Epidermal melanocyte (primary cell): Measurements from ENCODE around the gene NQO2.
"Not testable (repeated sequence)": the region's sequence is repeated elsewhere in the genome, so short reads cannot be mapped to it uniquely, and the experiment has no call there.

Experiments
- DNase-seq: peaks from one replicate; pipeline ENCODE4 v3.0.0; 2011; ENCODE audit warnings: low spot score; ENCODE audit not compliant: insufficient read length

Gene NQO2

DNA sequence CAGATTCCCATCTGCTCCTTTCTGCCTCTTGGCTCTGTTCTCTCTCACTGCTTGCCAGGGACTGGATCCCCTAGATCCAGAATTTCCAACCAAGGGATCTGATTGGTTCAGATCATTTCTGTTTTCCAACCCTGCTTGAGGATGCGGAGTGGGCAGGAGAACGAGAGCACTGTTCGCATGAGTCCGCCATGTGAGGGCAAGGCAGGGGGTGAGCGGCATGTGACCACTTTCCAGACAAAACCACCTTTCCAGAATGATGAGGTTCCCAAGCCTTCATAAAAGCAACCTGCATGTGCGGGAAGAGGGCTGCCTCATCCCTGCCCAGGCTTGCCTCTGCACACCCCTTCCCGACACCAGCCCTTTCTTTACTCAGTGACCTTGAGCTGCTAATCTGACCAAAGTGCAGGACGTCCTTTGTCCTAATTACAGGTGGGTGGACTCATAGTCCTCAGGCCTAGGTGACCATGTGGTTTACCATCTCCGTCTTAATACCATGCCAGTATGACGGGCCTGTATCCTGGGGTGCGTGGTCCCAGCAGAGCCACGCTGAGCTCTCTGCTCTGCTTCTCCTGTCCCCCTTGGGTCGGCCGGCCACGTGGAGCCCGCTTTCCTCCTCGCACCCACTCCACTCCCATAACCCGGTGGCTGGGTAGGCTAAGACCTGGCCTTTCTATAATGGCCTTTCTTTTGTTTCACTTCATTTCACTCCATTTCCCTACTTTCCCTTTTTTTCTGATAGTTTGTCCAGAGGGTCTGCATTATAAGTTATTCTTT is 14.4 kb downstream of the NQO2 start:
- DNase-seq = no peak

DNA sequence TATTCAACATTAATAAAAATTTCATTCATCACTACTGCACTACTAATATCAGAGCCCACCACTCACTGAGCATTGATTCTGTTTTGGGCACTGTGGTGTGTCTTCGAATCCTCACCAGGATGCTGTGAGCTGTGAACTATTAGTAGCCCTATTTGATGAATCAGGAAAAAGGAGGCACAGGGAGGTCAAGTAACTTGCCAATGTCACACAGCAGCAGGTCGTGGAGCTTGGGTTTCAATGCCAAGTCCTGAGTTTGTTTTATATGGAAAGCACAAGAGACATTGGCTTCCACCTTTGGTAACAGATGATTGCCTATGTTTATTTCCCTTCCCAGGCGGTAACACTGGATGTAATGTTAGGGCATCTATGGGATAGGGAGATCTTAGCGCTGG is 15.0 kb downstream of the NQO2 start:
- no peak for DNase-seq

DNA sequence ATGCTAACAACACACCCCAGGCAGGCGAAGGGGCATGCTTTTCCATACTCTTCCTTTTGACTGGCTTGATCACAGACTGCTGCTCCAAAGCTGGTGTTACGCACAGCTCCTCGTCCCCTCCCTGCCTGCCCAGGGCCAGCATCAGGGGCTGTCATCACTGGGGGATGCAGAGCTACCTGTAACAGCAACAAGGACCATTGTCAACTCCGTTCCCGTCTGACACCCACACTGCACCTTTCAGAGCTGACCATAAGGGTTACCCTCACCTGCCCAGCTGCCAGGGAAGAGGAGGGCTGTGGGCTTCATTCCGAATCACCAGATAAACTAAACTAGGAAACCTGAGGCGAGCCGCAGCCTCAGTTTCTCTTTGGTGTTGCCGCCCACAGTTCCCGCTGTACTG is 15.4 kb downstream of the NQO2 start:
- DNase-seq = no peak

DNA sequence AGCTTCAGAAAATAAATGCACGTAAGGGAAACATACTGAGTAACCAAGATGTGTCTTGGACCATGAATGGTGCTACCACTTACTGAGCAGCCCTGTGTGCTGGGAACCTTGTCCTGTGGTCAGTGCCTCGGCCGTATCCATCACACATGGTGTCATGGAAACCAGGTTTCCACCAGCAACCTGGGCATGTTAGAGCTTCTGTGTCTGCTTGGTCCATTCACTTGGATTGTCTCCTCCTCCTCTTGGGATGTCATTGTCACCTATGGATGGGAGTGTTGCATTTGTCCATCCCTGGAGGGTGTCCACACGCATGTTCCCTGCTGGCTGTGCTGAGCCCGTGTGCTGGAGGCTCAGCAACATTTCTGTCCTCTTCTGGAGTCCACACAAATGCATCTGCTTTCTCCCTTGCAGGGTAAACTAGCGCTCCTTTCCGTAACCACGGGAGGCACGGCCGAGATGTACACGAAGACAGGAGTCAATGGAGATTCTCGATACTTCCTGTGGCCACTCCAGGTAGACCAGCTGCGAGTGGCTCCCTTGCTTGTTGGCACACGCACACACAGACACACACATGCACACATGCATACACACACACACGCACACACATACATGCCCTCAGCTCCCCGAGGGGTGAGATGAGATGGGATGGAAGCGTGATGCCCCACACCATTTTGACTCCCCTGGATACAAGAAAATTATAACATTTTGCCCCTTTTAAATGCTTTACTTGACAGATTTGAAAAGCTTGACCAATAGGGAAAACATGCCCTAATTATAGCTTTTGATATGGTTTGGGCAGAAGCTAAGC is 17.0 kb downstream of the NQO2 start:
- DNase-seq = no peak

DNA sequence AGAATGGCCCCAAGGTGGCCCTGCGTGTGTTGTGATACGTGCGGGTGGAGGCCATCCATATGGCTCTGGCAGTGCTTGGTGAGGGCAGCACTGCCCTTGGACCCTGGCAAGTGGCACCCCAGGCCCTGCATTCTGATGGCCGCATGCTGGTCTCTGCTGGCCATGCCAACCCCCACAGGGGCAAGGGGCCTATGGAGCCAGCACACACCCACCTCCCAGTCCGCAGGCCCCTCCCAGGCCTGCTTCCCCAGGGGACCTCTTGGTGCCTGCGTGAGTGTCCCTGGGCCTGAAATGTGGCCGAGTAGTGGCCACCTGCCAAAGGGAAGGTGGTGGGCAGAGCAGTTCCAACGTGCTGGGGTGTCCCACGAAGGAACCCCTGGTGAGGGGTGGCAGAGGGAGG is 17.6 kb downstream of the NQO2 start:
- no peak for DNase-seq

DNA sequence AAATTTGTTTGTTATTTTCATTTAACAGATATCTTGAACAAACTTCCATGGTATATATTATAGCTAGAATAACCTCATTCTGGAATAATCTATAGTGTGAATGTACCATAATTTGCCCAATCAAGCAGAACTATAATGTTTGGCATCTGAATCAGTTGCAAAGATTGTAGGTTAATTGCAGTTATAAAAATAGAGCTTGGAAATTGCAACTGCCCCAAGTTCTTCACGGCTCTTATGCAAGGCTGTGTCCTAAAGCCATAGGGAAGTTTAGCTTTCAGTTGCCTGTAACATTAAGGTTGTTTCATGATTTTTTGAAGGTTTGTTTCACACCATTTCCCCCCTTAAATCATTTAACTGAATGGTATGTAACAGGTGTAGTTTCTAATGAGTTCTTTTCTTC is 19.4 kb downstream of the NQO2 start:
- DNase-seq = no peak

DNA sequence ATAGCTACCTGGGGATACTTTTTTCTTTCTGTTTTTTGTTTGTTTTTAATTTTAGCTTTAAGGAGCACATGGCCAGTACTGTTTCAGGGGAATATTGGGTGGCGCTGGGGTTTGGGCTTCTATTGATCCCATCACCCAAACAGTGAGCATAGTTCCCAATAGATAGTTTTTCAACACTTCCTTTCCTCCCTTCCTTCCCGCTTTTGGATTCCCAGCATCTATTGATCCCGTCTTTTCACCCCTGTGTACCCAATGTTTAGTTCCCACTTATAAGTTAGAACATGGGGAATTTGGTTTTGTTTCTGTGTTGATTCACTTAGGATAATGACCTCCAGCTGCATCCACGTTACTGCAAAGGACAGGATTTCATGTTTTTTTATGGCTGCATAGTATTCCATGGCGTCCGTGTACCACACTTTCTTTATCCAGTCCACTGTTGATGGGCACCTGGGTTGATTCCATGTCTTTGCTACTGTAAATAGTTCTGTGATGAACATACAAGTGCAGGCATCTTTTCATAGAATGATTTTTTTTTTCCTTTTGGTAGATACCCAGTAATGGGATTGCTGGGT is 20.1 kb downstream of the NQO2 start:
- DNase-seq = no peak

DNA sequence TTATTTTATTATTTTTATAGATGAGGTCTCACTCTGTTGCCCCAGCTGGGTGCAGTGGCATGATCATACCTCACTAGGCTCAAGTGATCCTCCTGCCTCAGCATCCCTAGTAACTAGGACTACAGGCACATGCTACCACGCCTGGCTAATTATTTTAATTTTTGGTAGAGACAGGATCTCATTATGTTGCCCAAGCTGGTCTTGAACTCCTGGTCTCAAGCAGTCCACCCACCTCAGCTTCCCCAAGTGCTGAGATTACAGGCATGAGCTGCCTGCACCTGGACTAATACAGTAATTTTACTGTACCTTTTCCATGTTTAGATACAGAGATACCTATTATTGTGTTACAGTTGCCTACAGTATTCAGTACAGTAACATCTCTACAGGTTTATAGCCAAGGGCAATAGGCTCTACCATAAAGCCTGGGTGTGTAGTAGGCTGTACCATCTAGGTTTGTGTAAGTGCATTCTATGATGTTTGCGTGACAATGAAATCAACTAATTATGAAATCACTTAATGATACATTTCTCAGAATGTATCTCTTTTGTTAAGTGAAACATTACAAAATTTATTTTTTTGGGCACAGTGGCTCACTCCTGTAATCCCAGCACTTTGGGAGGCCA is 21.4 kb downstream of the NQO2 start:
- DNase-seq = not testable (repeated sequence)

DNA sequence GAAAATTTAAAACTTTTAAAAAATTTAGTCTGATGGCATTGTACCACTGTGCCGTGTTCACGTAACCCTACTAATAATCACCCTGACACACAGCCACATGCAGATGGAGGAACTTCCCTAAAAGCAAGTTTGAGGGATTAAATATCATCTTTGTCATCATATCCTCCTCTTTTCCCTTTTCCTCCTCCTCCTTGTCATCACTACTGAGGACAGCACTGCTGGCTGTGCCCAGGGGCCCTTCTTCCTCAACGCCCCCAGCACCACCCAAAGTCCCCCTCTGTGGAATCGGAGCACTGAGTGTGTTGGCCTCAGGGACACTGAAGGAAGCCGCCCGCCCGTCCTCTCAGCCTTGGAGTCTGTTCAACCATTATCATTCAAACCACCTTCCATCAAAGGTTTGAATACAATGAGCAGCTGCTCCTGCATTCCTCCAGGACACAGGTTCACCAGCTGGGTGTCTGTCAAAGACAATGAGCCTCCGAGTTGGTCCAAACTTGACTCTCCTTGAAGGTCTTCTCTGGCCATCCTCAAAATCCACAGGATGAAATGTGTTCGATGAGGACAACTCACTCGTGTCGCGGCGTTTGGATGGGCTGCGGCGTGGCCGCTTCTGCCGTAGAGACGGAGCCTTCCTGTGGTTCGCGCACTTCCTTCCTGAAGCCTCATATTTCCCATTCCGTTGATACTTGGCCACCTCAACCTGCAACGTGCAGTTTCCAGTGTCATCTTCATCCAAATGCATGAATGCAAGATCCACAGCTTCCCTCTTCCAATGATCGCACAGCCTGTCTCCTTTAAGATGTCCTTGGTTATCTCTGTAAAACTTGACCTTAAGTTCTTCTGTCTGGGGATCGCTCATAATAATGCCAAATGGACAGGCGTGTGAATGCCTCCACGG is 23.3 kb downstream of the NQO2 start:
- DNase-seq = no peak

DNA sequence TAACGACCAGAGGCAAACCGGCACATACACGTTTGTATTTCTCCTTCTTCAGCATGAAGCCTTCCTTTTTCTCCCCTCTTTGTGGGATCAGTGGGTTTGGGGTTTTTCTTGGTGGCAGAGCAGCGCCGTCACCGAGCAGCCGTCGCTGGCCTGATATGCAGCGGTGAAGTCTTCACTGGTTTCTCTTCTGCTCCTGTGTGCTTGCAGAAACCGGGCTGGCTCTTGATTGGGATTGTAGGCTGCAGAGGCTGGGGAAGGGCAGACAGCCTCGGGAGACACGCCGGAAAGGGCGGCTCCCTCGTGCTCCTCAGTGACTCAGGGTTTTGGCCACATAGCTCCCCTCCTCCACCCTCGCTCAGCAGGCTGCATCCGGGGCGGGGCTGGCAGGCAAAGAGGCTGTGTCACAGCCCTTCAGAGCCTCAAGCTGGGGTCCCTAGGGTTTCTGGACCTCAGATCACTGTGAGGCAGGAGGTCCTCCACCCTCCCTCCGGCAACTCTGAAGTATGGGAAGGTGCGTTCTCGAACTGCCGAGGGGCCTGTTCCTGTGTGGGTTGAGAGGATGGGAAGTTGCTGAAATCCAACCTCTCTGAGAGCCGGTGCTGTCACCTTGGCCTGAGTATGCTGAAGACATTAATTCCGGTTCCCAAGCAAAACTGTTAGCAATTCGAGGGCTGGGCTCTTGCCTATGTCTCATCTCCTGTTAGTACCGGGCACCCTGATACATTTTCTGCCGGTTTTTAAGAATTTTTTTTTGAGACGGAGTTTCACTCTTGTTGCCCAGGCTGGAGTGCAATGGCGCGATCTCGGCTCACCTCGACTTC is 24.2 kb downstream of the NQO2 start:
- peak; percentile 85 for DNase-seq

DNA sequence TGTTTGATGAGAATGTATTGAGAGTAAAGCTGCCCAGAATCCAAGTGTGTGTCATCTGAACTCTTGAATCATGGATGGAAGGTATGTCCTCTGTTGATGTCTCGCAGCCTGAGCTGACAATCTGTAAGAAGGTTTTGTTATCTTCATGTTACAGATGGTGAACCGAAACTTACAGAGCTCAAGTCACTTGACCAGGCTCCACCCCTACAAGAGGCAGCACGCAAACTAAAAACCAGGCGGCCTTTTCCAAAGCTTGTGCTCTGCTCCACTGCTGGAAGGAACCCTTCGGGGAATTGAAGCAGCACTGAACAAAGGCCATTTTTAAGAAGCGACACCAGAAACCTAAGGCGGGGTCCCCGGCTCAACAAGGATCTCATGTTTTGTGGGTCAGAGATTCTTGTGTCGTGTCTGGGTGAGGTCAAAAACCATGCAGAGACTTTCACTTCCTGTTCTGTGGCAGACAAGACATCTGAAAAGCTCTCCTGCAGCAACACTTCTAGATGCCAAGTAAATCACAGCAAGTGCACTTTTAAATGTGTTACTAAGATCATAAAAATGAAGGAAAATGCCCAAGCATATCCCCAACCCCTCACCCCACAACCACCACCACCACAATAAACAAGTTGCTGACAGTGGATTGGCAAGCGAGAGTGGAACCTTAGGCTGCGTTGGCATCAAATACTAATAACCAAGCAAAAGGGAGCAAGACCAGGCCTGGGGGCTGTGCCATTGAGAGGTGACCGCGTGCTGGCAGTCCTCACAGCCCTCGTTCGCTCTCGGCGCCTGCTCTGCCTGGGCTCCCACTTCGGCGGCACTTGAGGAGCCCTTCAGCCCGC is 27.3 kb downstream of the NQO2 start:
- peak; percentile 28 for DNase-seq

DNA sequence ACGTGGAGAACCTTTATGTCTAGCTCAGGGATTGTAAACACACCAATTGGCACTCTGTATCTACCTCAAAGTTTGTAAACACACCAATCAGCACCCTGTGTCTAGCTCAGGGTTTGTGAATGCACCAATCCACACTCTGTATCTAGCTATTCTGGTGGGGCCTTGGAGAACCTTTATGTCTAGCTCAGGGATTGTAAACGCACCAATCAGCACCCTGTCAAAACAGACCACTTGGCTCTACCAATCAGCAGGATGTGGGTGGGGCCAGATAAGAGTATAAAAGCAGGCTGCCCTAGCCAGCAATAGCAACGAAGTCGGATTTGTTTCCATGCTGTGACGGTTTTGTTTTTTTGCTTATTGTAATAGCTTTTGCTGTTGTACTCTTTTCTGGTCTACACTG is 28.5 kb downstream of the NQO2 start:
- not testable (repeated sequence) for DNase-seq

DNA sequence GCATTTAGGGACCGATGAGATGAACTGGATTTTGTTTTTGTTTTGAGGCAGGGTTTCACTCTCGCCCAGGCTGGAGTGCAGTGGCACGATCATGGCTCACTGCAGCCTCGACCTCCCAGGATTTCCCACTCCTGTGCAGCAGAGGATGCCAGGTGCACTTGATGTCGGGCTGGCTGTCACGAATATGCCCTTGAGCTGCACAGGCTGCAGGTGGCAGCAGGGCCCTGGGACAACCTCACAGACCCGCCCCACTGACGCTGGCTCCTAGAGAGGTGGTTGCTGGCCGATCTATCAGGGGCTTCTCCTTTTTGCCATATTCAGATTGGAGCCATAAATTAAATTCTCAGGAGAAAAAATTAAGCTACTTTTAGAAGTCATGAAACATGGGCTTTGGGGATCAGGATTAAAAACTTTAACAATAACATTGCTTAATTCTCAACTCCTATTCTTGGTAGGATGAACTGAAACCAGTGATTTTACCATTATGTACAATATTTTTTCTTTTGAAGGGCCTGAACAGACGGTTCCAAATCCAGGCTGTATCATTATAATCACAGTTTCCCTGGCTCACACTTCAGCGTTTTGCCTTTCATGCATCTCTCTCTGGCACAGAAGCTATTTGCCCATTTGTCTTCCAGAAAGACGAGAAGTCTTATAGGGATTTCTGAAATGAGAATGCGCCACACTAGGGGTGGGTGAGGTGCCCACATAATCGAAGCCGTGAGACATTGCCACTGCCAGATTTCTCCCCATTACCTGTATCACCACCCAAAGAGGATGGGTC is 32.4 kb downstream of the NQO2 start:
- no peak for DNase-seq

DNA sequence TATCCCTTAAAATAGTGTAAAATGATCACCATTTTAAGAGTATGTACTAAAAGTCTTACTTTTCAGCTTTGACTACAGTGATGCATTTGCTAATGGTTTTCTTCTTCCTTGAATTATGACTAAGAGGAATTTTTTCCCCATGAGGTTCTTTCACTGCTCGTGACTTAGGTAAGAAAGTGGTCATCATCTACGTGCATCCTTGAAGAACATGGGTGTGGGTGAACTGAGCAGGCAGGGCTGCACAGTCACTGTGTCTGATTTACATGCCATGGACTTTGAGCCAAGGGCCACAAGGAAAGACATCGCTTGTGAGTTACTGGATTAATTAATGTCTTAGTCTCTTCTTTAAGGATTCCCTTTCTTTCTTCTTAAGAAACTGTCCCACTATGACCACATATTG is 33.3 kb downstream of the NQO2 start:
- no peak for DNase-seq

DNA sequence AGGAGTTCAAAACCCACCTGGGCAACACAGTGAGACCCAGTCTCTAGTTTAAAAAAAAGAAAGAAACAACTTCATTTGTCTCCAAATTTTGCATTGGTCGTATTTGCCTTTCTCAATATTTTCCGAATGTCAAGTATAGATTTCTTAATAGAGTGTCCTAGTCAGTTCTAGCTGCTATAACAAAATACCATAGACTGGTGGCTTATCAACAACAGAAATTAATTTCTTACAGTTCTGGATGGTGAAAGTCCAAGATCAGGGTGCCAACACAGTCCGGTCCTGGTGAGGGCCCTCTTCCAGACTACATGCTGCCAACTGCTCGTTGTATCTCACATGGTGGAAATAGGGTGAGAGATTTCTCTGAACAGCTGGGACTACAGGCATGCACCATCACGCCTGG is 34.0 kb downstream of the NQO2 start:
- DNase-seq = no peak

DNA sequence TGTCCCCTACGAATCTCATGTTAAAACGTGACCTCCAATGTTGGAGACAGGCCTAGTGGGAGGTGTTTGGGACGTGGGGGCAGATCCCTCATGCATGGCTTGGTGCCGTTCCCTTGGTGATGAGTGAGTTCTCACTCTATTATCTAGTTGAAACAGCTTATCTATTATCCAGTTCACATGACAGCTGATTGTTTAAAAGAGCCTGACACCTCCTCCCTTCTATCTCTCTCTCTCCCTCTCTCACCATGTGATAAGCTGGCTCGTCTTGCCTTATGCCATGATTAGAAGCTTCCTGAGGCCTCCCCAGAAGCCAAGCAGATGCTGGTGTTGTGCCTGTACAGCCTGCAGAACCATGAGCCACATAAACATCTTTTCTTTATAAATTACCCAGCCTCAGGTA is 35.7 kb downstream of the NQO2 start:
- DNase-seq = no peak

DNA sequence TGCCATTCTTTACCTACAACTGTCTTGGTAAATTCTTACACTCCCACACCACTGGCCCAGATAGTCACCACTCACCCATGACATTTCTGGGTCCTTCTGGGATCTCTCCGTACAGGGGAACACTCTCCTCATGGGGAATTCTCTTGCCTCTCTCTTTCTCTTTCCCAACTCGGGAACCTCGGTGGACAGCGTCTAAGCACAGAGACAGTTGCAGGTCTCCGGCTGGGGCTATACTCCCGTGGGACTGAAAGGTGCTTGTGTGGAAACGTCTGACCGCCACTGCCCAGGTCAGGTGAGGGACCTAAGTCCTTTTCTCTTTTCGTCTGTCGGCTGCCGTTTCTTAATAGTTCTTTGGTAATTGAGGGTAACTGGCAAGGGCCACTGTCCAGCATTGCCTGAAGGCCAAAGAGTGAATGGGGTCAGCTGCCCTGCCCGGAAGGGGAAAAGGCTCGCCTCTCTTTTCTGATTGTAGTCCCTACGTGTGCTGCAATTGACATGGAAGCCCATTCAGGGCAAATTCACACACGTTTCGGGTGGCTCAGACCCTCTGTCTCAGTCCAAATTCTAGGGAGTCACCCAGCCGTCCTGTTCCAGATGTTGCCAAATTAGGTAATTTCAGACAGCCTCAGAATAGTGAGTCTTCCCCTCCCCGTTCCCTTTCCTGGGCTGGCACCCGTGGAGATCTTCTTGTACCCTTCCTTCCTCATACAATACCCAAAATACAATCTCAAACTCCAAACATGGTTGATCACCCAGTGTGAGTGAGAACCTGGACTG is 37.4 kb downstream of the NQO2 start:
- no peak for DNase-seq
